ENCODE results near the gene FAM174A.

DNA sequence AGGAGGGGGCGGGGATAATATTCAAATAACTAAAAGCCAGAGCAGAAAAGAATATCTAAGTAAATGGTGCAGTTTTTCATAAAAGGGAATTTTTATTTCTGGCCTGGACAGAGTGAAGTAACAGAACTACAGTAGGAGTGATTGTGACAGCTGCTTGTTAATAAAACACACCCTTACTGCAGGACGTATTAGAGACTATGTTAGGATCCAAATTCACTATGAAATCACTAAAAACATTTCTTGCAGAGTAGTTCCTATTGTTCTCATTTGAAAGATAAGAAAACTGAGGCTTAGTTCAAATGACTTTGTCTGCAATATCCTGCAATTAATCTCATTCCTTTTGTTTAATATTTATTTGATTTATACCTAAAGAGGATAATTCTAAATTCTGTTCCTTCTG is 39.5 kb downstream of the FAM174A start:
- TF ChIP-seq, protein P1, sequence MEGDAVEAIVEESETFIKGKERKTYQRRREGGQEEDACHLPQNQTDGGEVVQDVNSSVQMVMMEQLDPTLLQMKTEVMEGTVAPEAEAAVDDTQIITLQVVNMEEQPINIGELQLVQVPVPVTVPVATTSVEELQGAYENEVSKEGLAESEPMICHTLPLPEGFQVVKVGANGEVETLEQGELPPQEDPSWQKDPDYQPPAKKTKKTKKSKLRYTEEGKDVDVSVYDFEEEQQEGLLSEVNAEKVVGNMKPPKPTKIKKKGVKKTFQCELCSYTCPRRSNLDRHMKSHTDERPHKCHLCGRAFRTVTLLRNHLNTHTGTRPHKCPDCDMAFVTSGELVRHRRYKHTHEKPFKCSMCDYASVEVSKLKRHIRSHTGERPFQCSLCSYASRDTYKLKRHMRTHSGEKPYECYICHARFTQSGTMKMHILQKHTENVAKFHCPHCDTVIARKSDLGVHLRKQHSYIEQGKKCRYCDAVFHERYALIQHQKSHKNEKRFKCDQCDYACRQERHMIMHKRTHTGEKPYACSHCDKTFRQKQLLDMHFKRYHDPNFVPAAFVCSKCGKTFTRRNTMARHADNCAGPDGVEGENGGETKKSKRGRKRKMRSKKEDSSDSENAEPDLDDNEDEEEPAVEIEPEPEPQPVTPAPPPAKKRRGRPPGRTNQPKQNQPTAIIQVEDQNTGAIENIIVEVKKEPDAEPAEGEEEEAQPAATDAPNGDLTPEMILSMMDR (IDR thresholded peaks at IDR 0.05) = no peak
- no peak for TF ChIP-seq POLR2A (IDR thresholded peaks at IDR 0.05)

All from body of pancreas (tissue), 4 donors.